ENCODE data around the gene RNF213. TPM values are rescaled to one million over a fixed set of nuclear protein-coding genes. Genes with fewer than 3 reads are reported as not detected.

RNF213 gene
- total and polyA plus RNA-seq, 2 of the 8 experiments (the other 6 are each of a cell fraction or from before 2014, with no cell fraction given): 33.8 to 62.8 TPM

DNA sequence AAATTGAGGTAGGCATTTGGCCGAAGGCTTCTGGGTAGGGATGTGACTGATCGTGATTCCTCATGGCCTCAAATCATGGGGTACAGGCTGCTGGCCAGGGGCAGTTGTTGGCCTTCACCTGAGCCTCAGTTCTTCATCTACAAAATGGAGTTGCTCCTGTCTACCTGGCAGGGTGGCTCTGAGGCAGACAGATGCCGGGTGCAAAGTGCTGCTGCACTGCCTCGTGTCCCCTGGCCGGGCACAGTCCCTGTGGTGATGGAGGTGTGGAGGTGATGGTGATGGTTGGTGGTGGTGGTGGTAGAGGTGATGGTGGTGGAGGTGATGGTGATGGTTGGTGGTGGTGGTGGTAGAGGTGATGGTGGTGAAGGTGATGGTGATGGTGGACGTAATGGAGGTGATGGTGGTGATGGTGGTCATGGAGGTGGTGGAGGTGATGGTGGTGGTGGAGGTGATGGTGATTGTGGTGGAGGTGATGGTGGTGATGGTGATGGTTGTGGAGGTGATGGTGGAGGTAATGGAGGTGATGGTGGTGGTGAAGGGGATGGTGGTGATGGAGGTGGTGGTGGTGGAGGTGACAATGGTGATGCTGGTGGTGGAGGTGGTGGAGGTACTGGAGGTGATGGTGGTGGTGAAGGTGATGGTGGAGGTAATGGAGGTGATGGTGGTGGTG lies 52.6 kb downstream of the RNF213 start:
- no peak overlapping the region for H2AK5ac ChIP-seq (ENCODE audit: low read depth, low read length)
- no peak overlapping the region for H3K23ac ChIP-seq (ENCODE audit: insufficient read length)
- no peak overlapping the region for H3K4me2 ChIP-seq (ENCODE audit: insufficient read depth in 1 of 2, low read depth in 2 of 2, low read length in 2 of 2)
- H3K4me3 ChIP-seq (ENCODE audit: extremely low read depth in 1 of 4, insufficient read depth in 2 of 4, low read depth in 3 of 4, low read length in 4 of 4): no peak overlapping the region
- H2BK12ac ChIP-seq (ENCODE audit: low read depth, low read length): no peak overlapping the region
- no peaks in the 10 kb centered on the region for H3K4me1 ChIP-seq (replicated peaks in 1 of 4; ENCODE audit: control insufficient read depth in 3 of 4, insufficient read depth in 4 of 4, low read length in 3 of 4)
- no peak overlapping the region for H3K27ac ChIP-seq (ENCODE audit: low read depth, low read length)
- H3K79me1 ChIP-seq (ENCODE audit: low read depth, low read length): no peaks in the 10 kb centered on the region
- H3K4ac ChIP-seq (replicated peaks; ENCODE audit: insufficient read length, low read depth, low read length): no peak overlapping the region
- H3K18ac ChIP-seq (ENCODE audit: extremely low read depth, low read length): no peak overlapping the region
- WGBS, 2 experiments (ENCODE audit: extremely low coverage in 1 of 2, insufficient coverage in 1 of 2, insufficient read length in 1 of 2, insufficient replicate concordance in 2 of 2, low coverage in 1 of 2, low lambda C conversion rate in 2 of 2, missing lambda C conversion rate in 1 of 2): 95% methylated on average over 5 of the region's 6 CpGs; no CpG with 5 or more reads in 1 of the 2 experiments
- H4K91ac ChIP-seq (replicated peaks; ENCODE audit: insufficient read length, low read length): no peak overlapping the region
- no peaks in the 10 kb centered on the region for H3K79me2 ChIP-seq (ENCODE audit: control insufficient read depth in 1 of 2, insufficient read depth in 2 of 2, low read length in 2 of 2)
- H3K23me2 ChIP-seq (ENCODE audit: low read depth, low read length): peaks cover 10% of the 10 kb centered on the region; the same call in 1 of the 2 replicates
- H2BK5ac ChIP-seq (ENCODE audit: low read depth, low read length): no peak overlapping the region
- no peak overlapping the region for H3K14ac ChIP-seq (ENCODE audit: insufficient read length)
- FAIRE-seq: no peak
- no peaks in the 10 kb centered on the region for H3K27me3 ChIP-seq (replicated peaks in 1 of 4; ENCODE audit: control insufficient read depth in 3 of 4, extremely low read depth in 1 of 4, insufficient read depth in 3 of 4, low read length in 3 of 4)
- no peak overlapping the region for H2BK120ac ChIP-seq (replicated peaks; ENCODE audit: low read depth, low read length)
- peaks cover 0 to 3% of the 10 kb centered on the region in 2 experiments for H4K20me1 ChIP-seq (replicated peaks in 1 of 2; ENCODE audit: control insufficient read depth in 1 of 2, insufficient read depth in 2 of 2, low read length in 2 of 2)
- ChIA-PET POLR2A (ENCODE audit: partially characterized antibody) (no interaction called here), CTCF (ENCODE audit: partially characterized antibody) (no interaction called here)
- DNase-seq (ENCODE audit: low read depth in 1 of 2, low spot score in 2 of 2): no peak
- H3K9me3 ChIP-seq (ENCODE audit: insufficient read depth in 2 of 2, low read depth in 1 of 2, low read length in 1 of 2): peaks cover 9% of the 10 kb centered on the region in 2 experiments; a peak in 2 of 4 replicates
- no peak overlapping the region for H3K9ac ChIP-seq (replicated peaks in 1 of 4; ENCODE audit: extremely low read depth in 1 of 4, low read depth in 3 of 4, low read length in 3 of 4)
- H2AFZ ChIP-seq (ENCODE audit: low read length): no peak overlapping the region
- H3K56ac ChIP-seq (replicated peaks; ENCODE audit: insufficient read length, low read depth, low read length): no peak overlapping the region
- H3K36me3 ChIP-seq (ENCODE audit: control insufficient read depth in 2 of 4, insufficient read depth in 4 of 4, low read length in 3 of 4): peaks cover 0 to 34% (median 17%) of the 10 kb centered on the region in 4 experiments; a peak in 5 of 8 replicates
- H2BK15ac ChIP-seq (ENCODE audit: low read length): 0 out of 2 replicates have a peak overlapping the region, but pooled peaks have one; percentile 23
- H4K5ac ChIP-seq (ENCODE audit: insufficient read length, low read depth, low read length): no peak overlapping the region
- H2BK20ac ChIP-seq (ENCODE audit: low read length): no peak overlapping the region
- no peak overlapping the region for H4K8ac ChIP-seq (ENCODE audit: extremely low read depth, insufficient read depth, low read length)
- no peak for TF ChIP-seq CHD1 (IDR thresholded peaks at IDR 0.05; ENCODE audit: low read depth, low read length)
- TF ChIP-seq BCL11A (IDR thresholded peaks at IDR 0.05; ENCODE audit: low read depth in 2 of 2, low read length in 2 of 2): no peak
- no peak for TF ChIP-seq SRF (IDR thresholded peaks at IDR 0.05; ENCODE audit: low read depth, low read length)

All from H1 (cell line).